ENCODE results near the gene SHROOM2.

The SHROOM2 gene

DNA sequence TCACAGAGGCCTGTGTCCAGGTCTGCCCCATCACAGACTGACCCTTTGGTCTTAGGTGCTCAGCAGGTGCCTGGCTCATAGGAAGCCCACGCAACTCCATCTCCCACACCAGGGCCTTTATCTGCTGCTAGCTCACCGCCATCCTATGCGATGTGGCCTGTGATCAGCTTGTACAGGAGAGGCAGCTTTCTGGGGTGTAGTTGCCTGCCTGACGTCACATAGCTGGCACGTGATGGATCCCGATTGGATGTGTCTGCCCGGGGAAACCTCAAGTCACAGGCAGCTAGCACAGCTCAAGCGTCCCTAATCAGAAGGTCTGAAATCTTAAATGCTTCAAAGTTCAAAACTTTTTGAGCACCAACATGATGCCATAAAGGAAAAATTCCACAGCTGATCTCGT lies 139.8 kb downstream of the SHROOM2 start:
- no peak for DNase-seq
- no peak for TF ChIP-seq CTCF (IDR thresholded peaks at IDR 0.05; ENCODE audit: low read depth, low read length, missing control alignments)
- in situ Hi-C loops (cut with HindIII; ENCODE audit: low pct_ligation_motif_present, low sequenced_read_pairs) = no loop called here
- Histone ChIP-seq H3K27ac (no peak overlapping the region), H3K27me3 (replicated peaks) (no peaks in the 10 kb centered on the region), H3K36me3 (replicated peaks) (no peaks in the 10 kb centered on the region), H3K4me3 (ENCODE audit: low read depth, low read length) (no peak overlapping the region)

DNA sequence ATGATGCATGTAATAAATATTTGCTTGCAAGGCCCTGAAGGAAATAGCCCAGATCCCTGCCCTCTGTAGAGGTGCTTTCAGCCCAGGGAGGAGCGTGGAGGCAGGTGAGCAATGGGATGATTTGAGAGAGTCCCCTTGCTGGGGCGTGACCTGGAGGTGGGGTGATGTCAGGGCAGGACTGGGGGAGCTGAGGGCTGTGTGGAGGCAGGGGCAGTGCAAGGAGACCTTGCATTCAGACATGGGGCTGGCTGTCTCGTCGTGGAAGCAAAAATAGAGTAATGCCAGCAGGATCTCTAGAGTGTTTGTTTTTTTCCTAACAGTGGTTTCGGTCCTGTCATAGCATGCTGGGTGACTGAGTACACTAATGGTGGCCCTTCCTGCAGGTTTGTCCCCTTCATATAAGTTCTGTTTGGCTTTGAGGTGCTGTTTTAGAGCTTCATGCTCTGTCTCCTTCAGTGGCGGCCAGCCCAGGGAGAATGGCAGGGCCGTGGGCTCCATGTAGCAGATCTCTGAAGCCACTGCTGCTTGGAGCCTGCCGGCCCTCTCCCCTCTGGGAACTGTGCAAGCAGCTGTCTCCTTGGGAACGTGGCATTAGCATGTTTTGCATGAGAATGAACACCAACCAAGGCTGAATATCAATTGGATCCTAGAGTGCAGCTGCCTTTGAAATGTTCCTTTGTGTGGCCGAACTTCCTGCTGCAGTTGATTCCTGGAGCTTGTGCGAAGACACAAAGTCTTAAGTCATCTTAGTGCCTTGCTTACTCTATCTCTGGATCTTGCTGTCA lies 141.7 kb downstream of the SHROOM2 start:
- Histone ChIP-seq H3K27me3 (replicated peaks) (no peaks in the 10 kb centered on the region), H3K27ac (no peak overlapping the region), H3K4me3 (ENCODE audit: low read depth, low read length) (no peak overlapping the region), H3K36me3 (replicated peaks) (no peaks in the 10 kb centered on the region)
- in situ Hi-C loops (cut with HindIII; ENCODE audit: low pct_ligation_motif_present, low sequenced_read_pairs) = no loop called here
- no peak for TF ChIP-seq CTCF (IDR thresholded peaks at IDR 0.05; ENCODE audit: low read depth, low read length, missing control alignments)
- no peak for DNase-seq

DNA sequence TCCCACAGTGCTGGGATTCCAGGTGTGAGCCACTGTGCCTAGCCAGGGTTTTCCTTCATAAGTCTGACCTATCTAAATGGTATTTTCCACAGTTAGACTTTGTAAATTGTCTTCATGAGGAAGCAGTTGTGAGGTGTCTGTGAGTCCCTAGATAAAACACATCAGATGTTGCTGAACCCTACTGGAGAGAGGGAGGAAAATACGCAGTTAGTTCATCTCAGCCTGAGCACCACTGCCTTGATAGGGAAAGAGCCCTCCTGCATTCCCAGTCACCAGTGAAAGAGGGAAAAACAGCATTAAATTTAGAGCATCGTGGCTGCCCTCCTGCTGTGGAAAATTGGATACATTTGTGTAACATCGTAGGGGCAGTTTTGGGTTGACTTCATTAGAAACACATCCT lies 149.2 kb downstream of the SHROOM2 start:
- in situ Hi-C loops (cut with HindIII; ENCODE audit: low pct_ligation_motif_present, low sequenced_read_pairs) = no loop called here
- no peak for TF ChIP-seq CTCF (IDR thresholded peaks at IDR 0.05; ENCODE audit: low read depth, low read length, missing control alignments)
- Histone ChIP-seq H3K27me3 (replicated peaks) (no peaks in the 10 kb centered on the region), H3K27ac (no peak overlapping the region), H3K36me3 (replicated peaks) (no peaks in the 10 kb centered on the region), H3K4me3 (ENCODE audit: low read depth, low read length) (no peak overlapping the region)
- DNase-seq = no peak

DNA sequence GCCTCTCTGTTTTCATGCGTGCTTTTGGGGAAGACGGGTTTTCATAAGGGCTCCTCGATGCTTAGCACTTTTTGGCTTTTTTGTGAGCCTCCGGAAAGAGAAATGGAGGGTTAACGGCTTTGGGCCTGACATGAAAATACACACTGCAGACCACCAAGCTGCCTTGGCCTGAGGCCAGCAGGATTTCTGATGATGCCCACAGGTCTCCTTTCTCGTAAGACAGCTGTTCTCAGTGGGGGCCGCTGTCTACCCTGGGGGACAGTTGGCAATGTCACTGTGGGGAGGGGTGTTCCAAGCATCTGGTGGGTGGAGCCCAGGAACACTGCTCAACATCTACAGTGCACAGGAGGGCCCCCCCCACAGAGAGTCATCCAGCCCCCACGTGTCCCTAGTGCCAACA lies 151.5 kb downstream of the SHROOM2 start:
- no peak overlapping the region for H3K27ac ChIP-seq
- H3K4me3 ChIP-seq (ENCODE audit: low read depth, low read length) = no peak overlapping the region
- no peak for TF ChIP-seq CTCF (IDR thresholded peaks at IDR 0.05; ENCODE audit: low read depth, low read length, missing control alignments)
- DNase-seq = no peak
- in situ Hi-C loops (cut with HindIII; ENCODE audit: low pct_ligation_motif_present, low sequenced_read_pairs) = no loop called here
- H3K27me3 ChIP-seq (replicated peaks) = no peaks in the 10 kb centered on the region
- no peaks in the 10 kb centered on the region for H3K36me3 ChIP-seq (replicated peaks)

DNA sequence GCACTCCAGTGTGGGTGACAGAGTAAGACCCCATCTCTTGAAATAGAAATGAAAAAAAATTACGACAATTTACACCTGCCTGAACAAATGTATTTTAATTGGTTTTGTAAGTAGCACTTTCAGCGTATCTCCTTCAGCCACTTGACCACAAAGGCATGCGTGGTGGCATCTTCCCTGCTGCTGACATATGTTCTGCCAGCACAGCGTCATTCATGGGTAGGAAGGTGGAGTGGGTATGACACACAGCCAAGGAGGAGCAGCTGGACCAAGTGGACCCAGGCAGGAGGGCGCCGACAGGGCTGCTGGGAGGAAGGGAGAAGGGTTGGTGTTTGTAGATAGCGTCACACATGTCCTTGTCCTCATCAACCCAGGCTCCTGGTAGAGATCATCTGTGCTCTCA lies 152.3 kb downstream of the SHROOM2 start:
- DNase-seq = no peak
- H3K27me3 ChIP-seq (replicated peaks) = no peaks in the 10 kb centered on the region
- no peaks in the 10 kb centered on the region for H3K36me3 ChIP-seq (replicated peaks)
- no peak overlapping the region for H3K27ac ChIP-seq
- no peak overlapping the region for H3K4me3 ChIP-seq (ENCODE audit: low read depth, low read length)
- TF ChIP-seq CTCF (IDR thresholded peaks at IDR 0.05; ENCODE audit: low read depth, low read length, missing control alignments) = no peak
- in situ Hi-C loops (cut with HindIII; ENCODE audit: low pct_ligation_motif_present, low sequenced_read_pairs) = no loop called here

DNA sequence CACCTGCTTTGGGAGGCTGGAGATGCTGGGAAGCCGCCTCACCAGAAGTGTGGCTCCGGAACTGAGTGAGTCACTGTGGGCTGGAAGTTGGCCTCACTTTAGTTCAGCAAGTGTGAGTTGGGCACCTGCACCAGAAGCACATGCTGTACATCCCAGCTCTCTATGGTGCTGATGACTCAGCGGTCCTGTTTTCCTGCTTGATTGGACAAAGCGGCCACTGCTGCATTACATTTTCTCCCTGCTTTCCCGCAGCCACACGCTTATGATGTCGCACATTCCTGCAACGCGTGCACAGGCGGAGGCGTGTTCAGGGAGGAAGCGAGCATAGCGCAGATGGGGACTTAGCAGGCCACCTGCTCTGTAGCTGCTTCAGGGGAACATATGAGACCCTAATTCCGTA lies 154.2 kb downstream of the SHROOM2 start:
- in situ Hi-C loops (cut with HindIII; ENCODE audit: low pct_ligation_motif_present, low sequenced_read_pairs) = no loop called here
- H3K27me3 ChIP-seq (replicated peaks) = no peaks in the 10 kb centered on the region
- no peak overlapping the region for H3K4me3 ChIP-seq (ENCODE audit: low read depth, low read length)
- no peaks in the 10 kb centered on the region for H3K36me3 ChIP-seq (replicated peaks)
- peak; percentile 55 for DNase-seq
- no peak for TF ChIP-seq CTCF (IDR thresholded peaks at IDR 0.05; ENCODE audit: low read depth, low read length, missing control alignments)
- H3K27ac ChIP-seq = no peak overlapping the region
